NCI-H146 treated with DMSO at 0.1 percent for 48 hours (cell line): ENCODE data around the gene LRCH4.

Experiments used
- DNase-seq: peaks from one replicate; lab custom pipeline; 2025; ENCODE audit not compliant: unreplicated experiment; lab: John Stamatoyannopoulos, UW

LRCH4 gene

GRCh38 chr7:100604976-100605911, 19.3 kb upstream of the LRCH4 start:
- DNase-seq = no peak

GRCh38 chr7:100604028-100604975, 18.4 kb upstream of the LRCH4 start:
- peak; percentile 43 for DNase-seq

GRCh38 chr7:100603726-100604027, 17.7 kb upstream of the LRCH4 start:
- no peak for DNase-seq

- DNase-seq = no peak
Observed at GRCh38 chr7:100602889-100603725, 17.2 kb upstream of the LRCH4 start.

GRCh38 chr7:100600730-100601038, 14.8 kb upstream of the LRCH4 start:
- no peak for DNase-seq

GRCh38 chr7:100599911-100600729, 14.2 kb upstream of the LRCH4 start:
- no peak for DNase-seq

- DNase-seq = no peak
Observed at GRCh38 chr7:100598425-100598824, 12.5 kb upstream of the LRCH4 start.

- no peak for DNase-seq
Observed at GRCh38 chr7:100595188-100595587, 9.3 kb upstream of the LRCH4 start.

- no peak for DNase-seq
Observed at GRCh38 chr7:100591596-100591995, 5.7 kb upstream of the LRCH4 start.

GRCh38 chr7:100590077-100590737, 4.3 kb upstream of the LRCH4 start:
- no peak for DNase-seq

GRCh38 chr7:100589341-100589947, 3.5 kb upstream of the LRCH4 start:
- no peak for DNase-seq

- no peak for DNase-seq
Observed at GRCh38 chr7:100588438-100588837, 2.5 kb upstream of the LRCH4 start.

GRCh38 chr7:100586266-100587025, 517 bp upstream of the LRCH4 start, which contains the start of gene FBXO24:
FBXO24 (plus strand) TSS chr7:100586328; CDS start chr7:100586626, 298 bp downstream.
- DNase-seq = peak; percentile 99

- DNase-seq = peak; percentile 25
Observed at GRCh38 chr7:100584683-100585510, 1.0 kb downstream of the LRCH4 start.

- DNase-seq = no peak
Observed at GRCh38 chr7:100584054-100584682, 1.8 kb downstream of the LRCH4 start.

- no peak for DNase-seq
Observed at GRCh38 chr7:100583132-100584053, 2.5 kb downstream of the LRCH4 start.
